Measurements from ENCODE around the gene PRM2.

Gene PRM2

GRCh38 chr16:11260596-11260966, 15.7 kb downstream of the PRM2 start:
- DNase-seq (ENCODE audit: low spot score) = no peak

- DNase-seq (ENCODE audit: low spot score) = no peak
These were observed 16.4 kb downstream of the PRM2 start for GRCh38 chr16:11259655-11260595.

GRCh38 chr16:11258553-11259492, 17.5 kb downstream of the PRM2 start:
- DNase-seq (ENCODE audit: low spot score) = no peak

- peak; percentile 86 for DNase-seq (ENCODE audit: low spot score)
These were observed 18.9 kb downstream of the PRM2 start for GRCh38 chr16:11257131-11257938.

- DNase-seq (ENCODE audit: low spot score) = peak; percentile 76
These were observed 19.6 kb downstream of the PRM2 start for GRCh38 chr16:11256661-11257130.

- peak; percentile 97 for DNase-seq (ENCODE audit: low spot score)
These were observed 20.3 kb downstream of the PRM2 start, which contains the start of gene SOCS1 for GRCh38 chr16:11255737-11256660. TSS of gene SOCS1 (minus strand) at chr16:11256204. CDS start at chr16:11255478, 726 bp downstream.

- DNase-seq (ENCODE audit: low spot score) = peak; percentile 68
These were observed 21.2 kb downstream of the PRM2 start for GRCh38 chr16:11254913-11255736.

GRCh38 chr16:11253995-11254912, 22.0 kb downstream of the PRM2 start:
- DNase-seq (ENCODE audit: low spot score) = no peak

GRCh38 chr16:11253009-11253994, 23.0 kb downstream of the PRM2 start:
- DNase-seq (ENCODE audit: low spot score) = peak; percentile 50

GRCh38 chr16:11252482-11252931, 23.8 kb downstream of the PRM2 start:
- DNase-seq (ENCODE audit: low spot score) = no peak

GRCh38 chr16:11251525-11252481, 24.5 kb downstream of the PRM2 start:
- DNase-seq (ENCODE audit: low spot score) = peak; percentile 66

GRCh38 chr16:11250786-11251524, 25.3 kb downstream of the PRM2 start:
- no peak for DNase-seq (ENCODE audit: low spot score)

- DNase-seq (ENCODE audit: low spot score) = no peak
These were observed 26.0 kb downstream of the PRM2 start for GRCh38 chr16:11250091-11250785.

GRCh38 chr16:11249233-11250061, 26.8 kb downstream of the PRM2 start:
- no peak for DNase-seq (ENCODE audit: low spot score)
